Measurements from ENCODE around the gene DNAJA2. TPM values are rescaled to one million over a fixed set of nuclear protein-coding genes. Genes with fewer than 3 reads are reported as not detected.

Gene DNAJA2
- total and polyA plus RNA-seq, 2 of the 4 experiments (the other 2 are of a cell fraction), result 18.6 to 53.9 TPM

DNA sequence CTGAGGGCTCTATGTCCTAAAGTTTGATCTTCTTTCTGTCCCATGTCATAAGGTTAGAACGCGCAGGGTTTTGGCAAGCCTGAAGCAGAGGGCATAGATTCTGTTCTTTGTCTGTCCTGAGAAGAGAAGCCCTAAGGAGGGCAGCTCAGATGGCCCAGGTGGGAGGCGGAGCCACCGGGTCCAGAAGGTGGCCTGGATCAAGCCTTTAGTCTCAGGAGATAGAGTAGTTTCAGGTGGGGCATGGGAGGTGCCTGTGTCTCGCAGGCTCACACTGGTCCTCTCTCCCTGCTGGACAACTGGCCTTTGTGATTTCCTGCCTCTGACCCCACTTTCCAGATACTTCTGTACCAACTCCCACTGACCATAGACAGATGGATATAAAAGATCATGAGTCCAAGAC lies 44.2 kb upstream of the DNAJA2 start:
- Histone ChIP-seq H3K4me2 (ENCODE audit: low read depth, low read length) (no peak overlapping the region), H4K91ac (ENCODE audit: insufficient read depth, low read depth, low read length) (no peak overlapping the region), H3K79me1 (ENCODE audit: low read depth in 1 of 2, low read length in 2 of 2) (no peaks in the 10 kb centered on the region), H3K14ac (replicated peaks; ENCODE audit: low read depth, low read length) (no peak overlapping the region), H2AK9ac (replicated peaks; ENCODE audit: low read depth, low read length, poor library complexity) (no peak overlapping the region), H3K9me3 (ENCODE audit: control insufficient read depth, insufficient read depth, low read length) (no peaks in the 10 kb centered on the region), H3K9me1 (ENCODE audit: insufficient read depth, low read length) (no peaks in the 10 kb centered on the region), H2BK15ac (ENCODE audit: low read depth, low read length) (no peak overlapping the region), H3K4ac (ENCODE audit: low read depth, low read length) (no peak overlapping the region), H2BK20ac (ENCODE audit: low read depth, low read length) (no peak overlapping the region), H3K36me3 (ENCODE audit: control insufficient read depth, insufficient read depth, low read length) (no peaks in the 10 kb centered on the region), H4K20me1 (ENCODE audit: insufficient read depth, low read length) (no peaks in the 10 kb centered on the region), H2BK5ac (ENCODE audit: low read depth, low read length, poor library complexity, severe bottlenecking) (no peak overlapping the region), H2AFZ (replicated peaks; ENCODE audit: low read length, poor library complexity) (no peak overlapping the region), H3K4me3 (ENCODE audit: insufficient read depth, low read depth, low read length) (no peak overlapping the region), H4K8ac (ENCODE audit: low read depth in 2 of 2, low read length in 2 of 2) (no peak overlapping the region), H2BK120ac (ENCODE audit: low read depth, low read length) (no peak overlapping the region), H4K5ac (ENCODE audit: low read depth, low read length) (no peak overlapping the region), H3K9ac (ENCODE audit: low read depth, low read length) (no peak overlapping the region), H3K56ac (ENCODE audit: extremely low read depth, insufficient read depth, low read length) (no peak overlapping the region), H3K27me3 (ENCODE audit: control insufficient read depth, insufficient read depth, low read length) (peaks cover 4% of the 10 kb centered on the region), H3K18ac (ENCODE audit: low read depth, low read length) (no peak overlapping the region), H3K23ac (ENCODE audit: low read depth, low read length) (no peak overlapping the region), H2AK5ac (ENCODE audit: low read depth, low read length) (no peak overlapping the region), H3K4me1 (ENCODE audit: control insufficient read depth, insufficient read depth, low read length) (no peaks in the 10 kb centered on the region), H3K27ac (ENCODE audit: insufficient read depth, low read length) (no peak overlapping the region)
- DNase-seq (no peak), ATAC-seq (ENCODE audit: low read depth) (no peak)
- no TSS peak for BruUV-seq (replicated peaks)
- CTCF ChIA-PET, result no interaction called here
- intact Hi-C loops (cut with micrococcal nuclease), result no loop called here
- WGBS, 2 experiments (ENCODE audit: extremely low coverage in 2 of 2, insufficient read length in 1 of 2), result 100% methylated on average over 2 of the region's 5 CpGs; no CpG with 5 or more reads in 1 of the 2 experiments
- in situ Hi-C loops (cut with MboI; ENCODE audit: low sequenced_read_pairs), result no loop called here
- POLR2A ChIA-PET (ENCODE audit: unreplicated experiment), result no interaction called here
- dilution Hi-C loops (cut with HindIII; ENCODE audit: low sequenced_read_pairs, unreplicated experiment), result no loop called here
- no peak for TF ChIP-seq BHLHE40 (IDR thresholded peaks at IDR 0.05; ENCODE audit: low read depth, low read length)
- no peak for TF ChIP-seq CHD1 (IDR thresholded peaks at IDR 0.05; ENCODE audit: low read depth, low read length)
- TF ChIP-seq MAFK (IDR thresholded peaks at IDR 0.05; ENCODE audit: low read depth, low read length), result no peak
- TF ChIP-seq MAZ (IDR thresholded peaks at IDR 0.05; ENCODE audit: borderline replicate concordance, low read depth, low read length), result no peak
- no peak for TF ChIP-seq FOS (IDR thresholded peaks at IDR 0.05; ENCODE audit: low read depth, low read length)
- TF ChIP-seq, protein P1, sequence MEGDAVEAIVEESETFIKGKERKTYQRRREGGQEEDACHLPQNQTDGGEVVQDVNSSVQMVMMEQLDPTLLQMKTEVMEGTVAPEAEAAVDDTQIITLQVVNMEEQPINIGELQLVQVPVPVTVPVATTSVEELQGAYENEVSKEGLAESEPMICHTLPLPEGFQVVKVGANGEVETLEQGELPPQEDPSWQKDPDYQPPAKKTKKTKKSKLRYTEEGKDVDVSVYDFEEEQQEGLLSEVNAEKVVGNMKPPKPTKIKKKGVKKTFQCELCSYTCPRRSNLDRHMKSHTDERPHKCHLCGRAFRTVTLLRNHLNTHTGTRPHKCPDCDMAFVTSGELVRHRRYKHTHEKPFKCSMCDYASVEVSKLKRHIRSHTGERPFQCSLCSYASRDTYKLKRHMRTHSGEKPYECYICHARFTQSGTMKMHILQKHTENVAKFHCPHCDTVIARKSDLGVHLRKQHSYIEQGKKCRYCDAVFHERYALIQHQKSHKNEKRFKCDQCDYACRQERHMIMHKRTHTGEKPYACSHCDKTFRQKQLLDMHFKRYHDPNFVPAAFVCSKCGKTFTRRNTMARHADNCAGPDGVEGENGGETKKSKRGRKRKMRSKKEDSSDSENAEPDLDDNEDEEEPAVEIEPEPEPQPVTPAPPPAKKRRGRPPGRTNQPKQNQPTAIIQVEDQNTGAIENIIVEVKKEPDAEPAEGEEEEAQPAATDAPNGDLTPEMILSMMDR (conservative IDR thresholded peaks at IDR 0.05; ENCODE audit: low read depth, low read length), result no peak
